Measurements from ENCODE around the gene WWOX. TPM values are rescaled to one million over a fixed set of nuclear protein-coding genes. Genes with fewer than 3 reads are reported as not detected.

WWOX gene
- total and polyA plus RNA-seq, 2 of the 4 experiments (the other 2 are of a cell fraction): 2.7 to 5.4 TPM

DNA sequence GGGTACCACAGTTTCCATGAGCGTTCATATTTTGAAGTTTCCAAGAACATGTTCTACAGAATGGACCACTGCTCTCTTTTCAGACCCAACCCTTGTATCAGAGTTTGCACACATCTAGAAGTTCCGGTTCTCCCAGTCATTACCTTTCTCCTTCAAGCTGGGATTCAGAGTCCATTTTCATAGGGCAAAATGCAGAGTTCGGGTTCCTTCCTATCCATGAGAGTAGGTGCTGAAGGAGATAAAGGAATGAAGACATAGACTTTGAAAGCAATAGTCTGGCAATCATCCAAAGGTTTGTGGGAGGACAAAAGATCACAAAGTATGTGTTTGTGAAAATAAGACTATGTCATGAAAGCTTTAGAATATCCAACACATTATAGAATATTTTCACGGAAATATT is 801.5 kb downstream of the WWOX start:
- BruUV-seq (replicated peaks): no TSS peak
- Histone ChIP-seq H2BK20ac (ENCODE audit: low read depth, low read length) (no peak overlapping the region), H3K36me3 (ENCODE audit: control insufficient read depth, insufficient read depth, low read length) (no peaks in the 10 kb centered on the region), H3K4me1 (ENCODE audit: control insufficient read depth, insufficient read depth, low read length) (no peaks in the 10 kb centered on the region), H4K5ac (ENCODE audit: low read depth, low read length) (no peak overlapping the region), H3K9ac (ENCODE audit: low read depth, low read length) (no peak overlapping the region), H3K27ac (ENCODE audit: insufficient read depth, low read length) (no peak overlapping the region), H2BK120ac (ENCODE audit: low read depth, low read length) (no peak overlapping the region), H3K9me1 (ENCODE audit: insufficient read depth, low read length) (no peaks in the 10 kb centered on the region), H4K91ac (ENCODE audit: insufficient read depth, low read depth, low read length) (no peak overlapping the region), H4K8ac (ENCODE audit: low read depth in 2 of 2, low read length in 2 of 2) (no peak overlapping the region), H2BK15ac (ENCODE audit: low read depth, low read length) (no peak overlapping the region), H3K4ac (ENCODE audit: low read depth, low read length) (no peak overlapping the region), H2BK5ac (ENCODE audit: low read depth, low read length, poor library complexity, severe bottlenecking) (no peak overlapping the region), H3K23ac (ENCODE audit: low read depth, low read length) (no peak overlapping the region), H3K9me3 (ENCODE audit: control insufficient read depth, insufficient read depth, low read length) (peaks cover 17% of the 10 kb centered on the region), H3K4me2 (ENCODE audit: low read depth, low read length) (no peak overlapping the region), H4K20me1 (ENCODE audit: insufficient read depth, low read length) (no peaks in the 10 kb centered on the region), H3K79me1 (ENCODE audit: low read depth in 1 of 2, low read length in 2 of 2) (no peaks in the 10 kb centered on the region), H3K18ac (ENCODE audit: low read depth, low read length) (no peak overlapping the region), H2AK5ac (ENCODE audit: low read depth, low read length) (no peak overlapping the region), H3K14ac (replicated peaks; ENCODE audit: low read depth, low read length) (no peak overlapping the region), H3K56ac (ENCODE audit: extremely low read depth, insufficient read depth, low read length) (no peak overlapping the region), H3K4me3 (ENCODE audit: insufficient read depth, low read depth, low read length) (no peak overlapping the region), H2AK9ac (replicated peaks; ENCODE audit: low read depth, low read length, poor library complexity) (no peak overlapping the region), H2AFZ (replicated peaks; ENCODE audit: low read length, poor library complexity) (no peak overlapping the region), H3K27me3 (ENCODE audit: control insufficient read depth, insufficient read depth, low read length) (no peaks in the 10 kb centered on the region)
- 50% methylated on average over 1 of the region's 4 CpGs; no CpG with 5 or more reads in 1 of the 2 experiments for WGBS, 2 experiments (ENCODE audit: extremely low coverage in 2 of 2, insufficient read length in 1 of 2)
- ChIA-PET CTCF (no interaction called here), POLR2A (ENCODE audit: unreplicated experiment) (no interaction called here)
- dilution Hi-C loops (cut with HindIII; ENCODE audit: low sequenced_read_pairs, unreplicated experiment) (no loop called here), in situ Hi-C loops (cut with MboI; ENCODE audit: low sequenced_read_pairs) (no loop called here), intact Hi-C loops (cut with micrococcal nuclease) (no loop called here)
- ATAC-seq (ENCODE audit: low read depth) (no peak), DNase-seq (no peak)
- TF ChIP-seq MAZ (IDR thresholded peaks at IDR 0.05; ENCODE audit: borderline replicate concordance, low read depth, low read length) (no peak), CEBPB (IDR thresholded peaks at IDR 0.05; ENCODE audit: low read depth, low read length) (no peak), SMC3 (IDR thresholded peaks at IDR 0.05; ENCODE audit: low read depth, low read length) (no peak), RAD21 (IDR thresholded peaks at IDR 0.05; ENCODE audit: low read length) (no peak), RFX5 (IDR thresholded peaks at IDR 0.05; ENCODE audit: low read depth, low read length) (no peak), RCOR1 (IDR thresholded peaks at IDR 0.05; ENCODE audit: insufficient replicate concordance, low read length) (no peak), MAFK (IDR thresholded peaks at IDR 0.05; ENCODE audit: low read depth, low read length) (no peak), POLR2A (IDR thresholded peaks at IDR 0.05; ENCODE audit: low read depth, low read length) (no peak)
- TF ChIP-seq, protein P1, sequence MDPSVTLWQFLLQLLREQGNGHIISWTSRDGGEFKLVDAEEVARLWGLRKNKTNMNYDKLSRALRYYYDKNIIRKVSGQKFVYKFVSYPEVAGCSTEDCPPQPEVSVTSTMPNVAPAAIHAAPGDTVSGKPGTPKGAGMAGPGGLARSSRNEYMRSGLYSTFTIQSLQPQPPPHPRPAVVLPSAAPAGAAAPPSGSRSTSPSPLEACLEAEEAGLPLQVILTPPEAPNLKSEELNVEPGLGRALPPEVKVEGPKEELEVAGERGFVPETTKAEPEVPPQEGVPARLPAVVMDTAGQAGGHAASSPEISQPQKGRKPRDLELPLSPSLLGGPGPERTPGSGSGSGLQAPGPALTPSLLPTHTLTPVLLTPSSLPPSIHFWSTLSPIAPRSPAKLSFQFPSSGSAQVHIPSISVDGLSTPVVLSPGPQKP (IDR thresholded peaks at IDR 0.05; ENCODE audit: borderline replicate concordance, low read depth, low read length): no peak
- TF ChIP-seq, protein P2, sequence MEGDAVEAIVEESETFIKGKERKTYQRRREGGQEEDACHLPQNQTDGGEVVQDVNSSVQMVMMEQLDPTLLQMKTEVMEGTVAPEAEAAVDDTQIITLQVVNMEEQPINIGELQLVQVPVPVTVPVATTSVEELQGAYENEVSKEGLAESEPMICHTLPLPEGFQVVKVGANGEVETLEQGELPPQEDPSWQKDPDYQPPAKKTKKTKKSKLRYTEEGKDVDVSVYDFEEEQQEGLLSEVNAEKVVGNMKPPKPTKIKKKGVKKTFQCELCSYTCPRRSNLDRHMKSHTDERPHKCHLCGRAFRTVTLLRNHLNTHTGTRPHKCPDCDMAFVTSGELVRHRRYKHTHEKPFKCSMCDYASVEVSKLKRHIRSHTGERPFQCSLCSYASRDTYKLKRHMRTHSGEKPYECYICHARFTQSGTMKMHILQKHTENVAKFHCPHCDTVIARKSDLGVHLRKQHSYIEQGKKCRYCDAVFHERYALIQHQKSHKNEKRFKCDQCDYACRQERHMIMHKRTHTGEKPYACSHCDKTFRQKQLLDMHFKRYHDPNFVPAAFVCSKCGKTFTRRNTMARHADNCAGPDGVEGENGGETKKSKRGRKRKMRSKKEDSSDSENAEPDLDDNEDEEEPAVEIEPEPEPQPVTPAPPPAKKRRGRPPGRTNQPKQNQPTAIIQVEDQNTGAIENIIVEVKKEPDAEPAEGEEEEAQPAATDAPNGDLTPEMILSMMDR (conservative IDR thresholded peaks at IDR 0.05; ENCODE audit: low read depth, low read length): no peak
- TF ChIP-seq, protein P3, sequence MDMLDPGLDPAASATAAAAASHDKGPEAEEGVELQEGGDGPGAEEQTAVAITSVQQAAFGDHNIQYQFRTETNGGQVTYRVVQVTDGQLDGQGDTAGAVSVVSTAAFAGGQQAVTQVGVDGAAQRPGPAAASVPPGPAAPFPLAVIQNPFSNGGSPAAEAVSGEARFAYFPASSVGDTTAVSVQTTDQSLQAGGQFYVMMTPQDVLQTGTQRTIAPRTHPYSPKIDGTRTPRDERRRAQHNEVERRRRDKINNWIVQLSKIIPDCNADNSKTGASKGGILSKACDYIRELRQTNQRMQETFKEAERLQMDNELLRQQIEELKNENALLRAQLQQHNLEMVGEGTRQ (IDR thresholded peaks at IDR 0.05; ENCODE audit: low read depth, low read length): no peak
